ENCODE data around the gene EXO1.
"Not testable (repeated sequence)": the region's sequence is repeated elsewhere in the genome, so short reads cannot be mapped to it uniquely, and the experiment has no call there.

Gene EXO1

DNA sequence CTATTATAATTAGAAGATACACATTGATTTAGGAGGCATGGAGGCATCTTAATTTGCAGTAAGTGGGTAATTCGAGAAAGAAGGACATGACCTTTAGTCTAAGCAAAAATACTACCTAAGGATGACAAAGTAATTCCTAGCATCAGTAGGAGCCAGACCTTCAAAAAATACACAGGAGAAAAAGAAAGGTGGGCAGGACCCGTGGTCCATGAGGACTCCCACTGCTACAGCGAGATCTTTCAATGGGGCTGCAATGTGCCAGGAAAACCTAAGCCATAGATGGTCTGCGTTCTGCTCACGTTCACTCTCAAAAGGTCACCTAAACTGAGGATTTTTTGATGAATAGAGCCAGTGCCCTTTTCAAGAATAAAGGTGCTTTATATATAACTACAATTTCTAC, 10.6 kb upstream of the EXO1 start:
- DNase-seq, result no peak

DNA sequence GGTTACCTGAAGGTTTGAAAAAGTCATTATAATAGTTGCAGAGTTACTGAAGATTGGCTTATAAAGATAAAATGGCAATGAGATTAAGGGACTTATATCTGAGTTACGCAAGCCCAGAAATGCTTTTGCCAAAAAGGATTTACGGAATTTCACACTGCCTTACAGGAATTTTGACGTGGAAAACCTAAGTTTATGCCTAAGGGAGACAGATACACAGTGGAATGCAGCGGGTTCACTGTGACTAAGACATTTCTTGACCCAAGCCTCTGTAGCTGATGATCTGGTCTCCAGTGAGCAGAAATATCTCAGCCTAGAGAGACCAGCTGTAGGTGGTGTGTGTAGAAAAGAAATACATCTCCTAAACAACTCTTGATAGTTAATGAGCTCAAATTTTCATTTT, 10.1 kb upstream of the EXO1 start:
- DNase-seq, result no peak

DNA sequence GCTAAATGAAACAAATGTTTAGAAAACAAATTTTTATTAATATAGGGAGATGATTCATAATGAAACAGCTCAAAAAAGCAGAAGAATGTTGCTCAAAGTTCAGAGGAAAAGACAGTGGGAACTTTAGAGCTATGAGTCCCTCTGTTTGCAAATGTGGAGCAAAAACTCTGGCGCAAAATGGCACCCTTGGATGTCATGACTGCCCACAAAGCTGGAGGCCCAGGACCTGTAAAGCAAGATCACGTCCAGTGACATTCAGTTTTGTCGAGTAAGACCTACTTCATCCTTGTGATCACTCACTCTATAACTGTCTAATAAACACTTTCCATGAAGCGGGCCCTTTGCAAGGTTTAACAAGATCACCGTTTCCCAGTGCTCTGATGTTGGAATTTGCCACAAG, 9.1 kb upstream of the EXO1 start:
- no peak for DNase-seq

DNA sequence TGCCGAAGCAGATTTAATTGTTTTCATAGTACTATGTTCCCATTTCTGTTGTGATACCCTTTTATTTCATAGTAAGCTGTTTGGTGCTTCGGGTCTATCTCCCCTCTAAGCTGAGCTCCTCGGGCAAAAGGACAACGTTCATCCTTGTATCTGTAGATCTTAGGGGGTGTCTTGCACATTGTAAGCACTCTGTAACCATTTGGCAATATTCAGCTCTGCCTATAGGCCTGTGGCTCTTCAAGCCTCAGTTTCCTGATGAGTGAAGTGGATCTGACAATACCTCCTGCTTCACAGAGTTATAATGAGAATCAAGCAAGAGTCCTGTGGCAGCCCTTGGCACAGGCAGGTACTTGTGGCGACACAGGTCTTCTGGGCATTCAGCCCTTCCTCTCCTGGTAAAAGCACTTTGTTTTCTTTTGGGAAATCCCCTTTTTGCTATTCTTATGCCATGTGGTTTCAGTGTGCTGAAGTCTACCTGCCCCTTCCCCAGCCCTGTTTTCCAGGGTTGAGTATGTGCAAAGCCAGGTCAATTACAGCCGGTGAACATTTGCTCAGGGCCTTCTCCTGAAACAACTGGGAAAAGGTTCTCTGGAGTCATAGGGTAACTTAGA, 8.5 kb upstream of the EXO1 start:
- no peak for DNase-seq

DNA sequence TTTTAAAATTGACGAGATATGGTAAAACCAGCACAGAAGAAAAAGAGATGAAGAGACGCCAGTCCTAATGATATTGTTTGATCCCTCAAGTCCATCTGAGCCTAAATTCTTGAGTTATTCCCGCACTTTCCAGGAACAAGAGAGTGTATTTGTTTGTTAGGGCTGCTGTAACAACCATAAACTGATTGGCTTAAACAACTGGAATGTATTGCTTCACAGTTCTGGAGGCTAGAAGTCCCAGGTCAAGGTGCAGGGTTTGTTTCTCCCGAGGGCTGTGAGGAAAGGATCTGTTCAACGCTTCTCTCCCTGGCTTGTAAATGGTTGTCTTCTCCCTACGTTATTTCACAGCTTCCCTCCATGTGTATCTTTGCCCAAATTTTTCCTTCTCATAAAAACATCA, 7.8 kb upstream of the EXO1 start:
- DNase-seq, result no peak

DNA sequence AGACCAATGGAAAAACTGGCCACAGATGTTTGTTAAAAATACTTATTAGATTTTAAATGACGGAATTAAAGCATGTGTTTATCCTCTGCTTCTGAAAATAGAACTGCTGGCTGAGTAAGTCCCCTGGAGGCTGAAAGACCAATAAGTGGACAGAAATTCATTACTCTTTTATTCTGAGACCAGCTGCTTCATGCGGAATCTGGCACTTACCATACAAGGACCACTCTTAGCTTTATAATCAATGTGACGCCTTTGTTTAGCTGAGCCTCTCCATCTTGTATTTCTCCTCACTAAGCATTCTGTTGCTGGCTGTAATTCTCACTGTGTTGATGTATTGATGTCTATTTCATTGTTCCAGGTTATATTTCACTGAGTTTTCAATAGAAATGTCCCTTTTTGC, 6.3 kb upstream of the EXO1 start:
- DNase-seq, result no peak

DNA sequence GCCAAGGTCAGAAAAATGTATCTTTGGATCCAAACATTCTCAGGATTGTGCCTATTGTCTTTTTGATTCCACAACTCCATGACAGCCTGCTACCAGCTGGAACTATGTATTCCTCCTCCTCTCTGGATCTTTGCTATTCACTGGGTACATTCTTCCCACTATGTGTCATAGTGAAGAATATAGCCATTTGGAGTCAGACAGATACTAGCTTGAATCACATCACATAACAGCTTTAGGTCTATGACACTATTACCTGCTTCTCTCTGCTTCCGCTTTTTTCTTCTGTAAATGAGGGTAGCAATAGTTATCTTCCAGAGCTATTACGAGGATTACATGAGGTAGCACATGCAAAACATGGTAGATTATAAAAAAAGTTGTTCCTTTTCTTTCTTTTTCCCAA, 5.4 kb upstream of the EXO1 start:
- DNase-seq, result no peak

DNA sequence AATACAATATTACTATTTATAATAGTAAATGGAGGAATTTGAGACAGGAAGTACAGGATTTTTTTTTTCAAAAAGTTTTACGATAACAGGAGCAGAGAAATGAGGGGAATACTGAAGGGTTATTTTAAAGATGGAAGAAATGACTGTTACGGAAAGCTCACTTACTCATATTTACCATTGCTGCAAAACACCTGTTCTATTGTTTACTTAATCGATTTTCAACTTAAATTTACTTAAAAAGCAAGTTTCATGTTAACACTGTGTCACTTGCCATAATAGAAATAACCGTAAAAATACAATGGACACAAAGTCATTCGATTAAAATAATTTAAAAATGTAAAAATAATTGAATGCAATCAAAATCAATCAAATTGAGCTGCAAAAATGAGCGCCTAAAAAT, 3.4 kb upstream of the EXO1 start:
- no peak for DNase-seq

DNA sequence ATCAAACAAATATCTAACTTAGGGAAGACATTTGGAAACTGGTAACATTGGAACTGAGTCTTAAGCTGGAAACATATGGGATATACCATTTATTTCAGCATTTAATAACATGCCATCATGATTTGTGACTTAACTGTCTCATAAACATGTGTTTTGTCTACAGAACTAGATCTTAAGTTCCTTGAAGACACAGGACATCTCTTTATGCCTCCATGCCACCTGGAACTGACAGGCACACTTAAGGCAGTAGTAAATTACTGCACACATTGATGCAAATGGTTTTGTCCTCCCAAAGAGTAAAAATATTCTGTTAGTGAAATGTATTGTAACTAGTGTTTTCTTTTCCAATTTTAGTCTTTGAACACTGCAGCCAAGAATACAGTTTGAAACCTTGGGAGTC, 1.6 kb upstream of the EXO1 start:
- DNase-seq, result no peak

DNA sequence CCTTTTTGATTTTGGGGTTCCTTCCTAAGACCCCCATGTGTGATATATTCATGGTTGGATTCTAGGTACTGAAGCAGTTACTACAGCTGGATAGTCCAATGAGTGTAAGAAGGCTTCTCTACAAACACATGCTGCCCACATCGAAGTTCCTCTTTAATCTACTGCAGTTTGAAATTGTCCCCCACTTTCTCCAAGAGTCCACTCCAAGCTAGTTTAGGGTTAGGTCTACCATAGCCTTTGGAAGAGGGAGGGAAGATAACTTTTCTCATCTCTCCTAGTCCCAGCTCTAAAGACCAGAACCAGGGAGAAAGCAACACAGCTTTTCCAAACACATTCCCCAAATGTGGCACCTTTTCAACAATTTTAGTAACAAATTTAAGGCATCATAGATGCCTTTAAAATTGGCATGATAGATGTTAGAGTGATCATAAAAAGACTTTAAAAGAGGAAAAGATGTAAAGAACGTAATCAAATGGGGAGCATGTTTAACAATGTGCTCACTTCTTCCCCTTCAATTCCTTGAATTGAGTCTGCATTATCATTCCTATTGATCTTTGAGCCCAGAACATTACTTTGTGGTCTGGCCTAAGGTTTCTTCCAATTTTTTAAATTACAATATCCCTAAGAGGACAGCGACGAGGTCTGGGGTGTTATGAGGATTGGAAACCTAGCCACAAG, 1.0 kb upstream of the EXO1 start:
- no peak for DNase-seq

DNA sequence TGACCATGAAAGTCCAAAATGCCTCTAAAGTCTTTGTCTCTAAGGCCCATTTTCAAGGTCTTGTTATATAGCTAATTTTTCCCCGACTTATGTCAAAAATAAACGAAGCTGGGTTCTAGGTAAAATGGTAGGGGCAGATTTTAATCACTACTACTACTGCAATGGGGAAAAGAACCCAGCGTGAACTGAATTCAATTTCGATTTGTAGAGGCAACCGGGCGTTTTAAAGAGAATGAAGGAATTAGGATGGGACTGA, 536 bp upstream of the EXO1 start:
- DNase-seq, result no peak

DNA sequence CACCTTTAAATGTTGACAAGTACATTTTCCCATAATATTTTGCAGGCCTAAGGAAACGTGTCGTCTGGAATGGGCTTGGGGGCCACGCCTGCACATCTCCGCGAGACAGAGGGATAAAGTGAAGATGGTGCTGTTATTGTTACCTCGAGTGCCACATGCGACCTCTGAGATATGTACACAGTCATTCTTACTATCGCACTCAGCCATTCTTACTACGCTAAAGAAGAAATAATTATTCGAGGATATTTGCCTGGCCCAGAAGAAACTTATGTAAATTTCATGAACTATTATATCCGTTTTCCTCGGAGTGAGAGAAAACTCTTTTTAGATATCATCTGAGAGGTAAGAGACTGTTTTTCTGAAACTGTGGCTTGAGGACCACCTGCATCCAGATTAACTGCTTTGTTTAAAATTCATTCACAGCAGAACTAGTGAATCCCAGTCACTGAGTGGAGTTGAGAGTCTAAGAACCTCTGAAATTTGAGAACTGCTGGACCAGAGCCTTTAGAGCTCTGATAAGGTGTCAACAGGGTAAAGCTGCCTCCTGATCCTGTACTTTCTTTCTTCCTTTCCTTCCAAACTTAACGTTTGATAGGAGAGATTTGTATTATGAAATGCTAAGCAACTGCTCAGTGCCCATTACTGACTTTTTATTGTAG, 811 bp downstream of the EXO1 start:
- no peak for DNase-seq

DNA sequence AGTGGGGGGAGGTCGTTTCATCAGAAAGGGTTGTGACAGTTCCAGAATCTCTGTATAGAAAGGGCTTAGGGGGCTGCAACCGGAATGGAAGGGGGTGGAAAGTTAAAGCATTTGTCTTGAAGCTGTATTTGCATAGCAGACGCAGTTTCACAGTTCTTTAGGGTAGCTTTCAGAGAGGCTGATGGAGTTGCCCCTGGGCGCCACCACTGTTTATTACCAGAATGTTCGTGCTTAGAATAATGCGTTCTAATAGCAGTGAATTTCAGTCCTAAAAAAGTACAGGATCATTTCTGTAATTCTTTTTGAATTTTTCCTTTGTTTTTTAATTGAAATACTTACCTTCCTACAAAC, 1.3 kb downstream of the EXO1 start:
- DNase-seq, result no peak

DNA sequence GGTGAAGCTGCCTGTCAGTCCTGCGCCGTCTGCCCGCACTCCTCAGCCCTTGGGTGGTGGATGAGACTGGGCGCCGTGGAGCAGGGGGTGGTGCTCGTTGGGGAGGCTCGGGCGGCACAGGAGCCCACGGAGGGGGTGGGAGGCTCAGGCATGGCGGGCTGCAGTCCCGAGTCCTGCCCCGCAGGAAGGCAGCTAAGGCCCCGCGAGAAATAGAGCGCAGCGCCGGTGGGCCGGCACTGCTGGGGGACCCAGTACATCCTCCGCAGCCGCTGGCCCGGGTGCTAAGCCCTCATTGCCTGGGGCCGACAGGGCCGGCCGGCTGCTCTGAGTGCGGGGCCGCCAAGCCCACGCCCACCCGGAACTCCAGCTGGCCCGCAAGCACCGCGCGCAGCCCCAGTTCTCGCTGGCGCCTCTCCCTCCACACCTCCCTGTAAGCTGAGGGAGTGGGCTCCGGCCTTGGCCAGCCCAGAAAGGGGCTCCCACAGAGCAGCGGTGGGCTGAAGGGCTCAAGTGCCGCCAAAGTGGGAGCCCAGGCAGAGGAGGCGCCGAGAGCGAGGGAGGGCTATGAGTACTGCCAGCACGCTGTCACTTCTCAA, 7.6 kb downstream of the EXO1 start:
- DNase-seq, result not testable (repeated sequence)

DNA sequence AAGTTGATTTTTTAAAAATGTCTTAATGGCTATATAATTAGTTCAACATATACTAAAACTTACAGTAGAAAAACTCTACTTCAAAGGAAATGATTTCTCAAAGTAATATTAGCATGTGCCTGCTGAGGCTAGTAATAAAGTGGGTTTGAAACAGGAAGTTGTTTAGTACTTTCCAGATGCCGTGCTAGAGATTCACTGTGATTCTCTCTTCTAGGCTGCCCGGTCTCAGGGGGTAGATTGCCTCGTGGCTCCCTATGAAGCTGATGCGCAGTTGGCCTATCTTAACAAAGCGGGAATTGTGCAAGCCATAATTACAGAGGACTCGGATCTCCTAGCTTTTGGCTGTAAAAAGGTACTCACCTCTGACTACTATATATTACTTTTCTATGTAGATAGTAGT, 9.1 kb downstream of the EXO1 start:
- no peak for DNase-seq

DNA sequence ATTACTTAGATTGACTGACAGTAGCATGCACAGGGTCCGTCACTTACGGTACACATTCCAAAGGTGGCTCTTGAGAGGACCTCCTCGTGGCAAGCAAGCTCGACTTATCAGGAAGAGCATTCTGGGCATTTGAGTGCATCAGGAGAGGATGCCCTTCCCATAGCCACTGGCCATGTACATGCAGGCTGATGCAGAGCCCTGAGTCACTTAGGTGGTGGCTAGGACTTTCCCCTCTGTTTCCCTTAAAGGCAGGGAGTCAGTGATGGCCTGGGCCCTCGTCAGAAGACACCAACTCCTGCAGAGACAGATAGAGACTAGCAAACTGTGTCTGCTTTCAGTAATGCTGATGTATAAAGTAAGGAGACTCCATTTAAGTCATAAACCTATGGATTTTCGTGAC, 12.9 kb downstream of the EXO1 start:
- no peak for DNase-seq

DNA sequence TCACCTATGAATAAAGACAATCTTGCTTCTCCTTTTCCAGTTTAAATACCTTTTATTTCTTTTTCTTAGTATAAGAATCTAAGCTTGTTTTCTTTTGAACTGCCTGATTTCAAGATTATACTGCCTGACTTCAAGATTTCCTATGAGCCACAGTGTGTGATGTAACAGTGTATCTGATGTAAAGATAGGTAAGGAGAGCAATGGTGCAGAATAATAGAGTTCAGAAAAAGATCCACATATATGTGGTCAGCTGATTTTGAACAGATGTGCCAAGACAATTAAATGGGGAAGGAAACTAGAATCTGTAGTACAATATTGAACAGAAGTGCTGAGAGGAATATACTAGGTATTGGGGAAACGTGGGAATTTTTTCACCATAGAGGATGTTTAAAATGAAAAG, 21.0 kb downstream of the EXO1 start:
- DNase-seq, result no peak

DNA sequence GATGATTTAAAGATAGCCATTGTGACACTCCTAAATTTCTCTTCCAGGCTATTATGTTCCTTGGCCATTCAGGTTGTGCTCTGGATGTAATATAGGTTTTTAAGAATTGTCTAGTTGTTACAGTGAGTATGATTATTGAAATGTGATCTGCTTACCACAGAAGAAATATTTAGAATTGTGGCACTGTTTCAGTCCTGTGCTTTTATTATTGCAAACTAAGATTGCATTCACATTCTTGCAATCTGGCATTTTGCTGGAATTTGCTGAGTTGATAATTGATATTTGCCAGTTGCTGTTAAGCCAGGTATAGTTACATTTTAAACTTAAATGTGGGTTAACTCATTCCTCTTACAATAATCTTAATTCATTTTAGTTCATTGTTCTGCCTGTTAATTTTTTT, 22.3 kb downstream of the EXO1 start:
- no peak for DNase-seq

DNA sequence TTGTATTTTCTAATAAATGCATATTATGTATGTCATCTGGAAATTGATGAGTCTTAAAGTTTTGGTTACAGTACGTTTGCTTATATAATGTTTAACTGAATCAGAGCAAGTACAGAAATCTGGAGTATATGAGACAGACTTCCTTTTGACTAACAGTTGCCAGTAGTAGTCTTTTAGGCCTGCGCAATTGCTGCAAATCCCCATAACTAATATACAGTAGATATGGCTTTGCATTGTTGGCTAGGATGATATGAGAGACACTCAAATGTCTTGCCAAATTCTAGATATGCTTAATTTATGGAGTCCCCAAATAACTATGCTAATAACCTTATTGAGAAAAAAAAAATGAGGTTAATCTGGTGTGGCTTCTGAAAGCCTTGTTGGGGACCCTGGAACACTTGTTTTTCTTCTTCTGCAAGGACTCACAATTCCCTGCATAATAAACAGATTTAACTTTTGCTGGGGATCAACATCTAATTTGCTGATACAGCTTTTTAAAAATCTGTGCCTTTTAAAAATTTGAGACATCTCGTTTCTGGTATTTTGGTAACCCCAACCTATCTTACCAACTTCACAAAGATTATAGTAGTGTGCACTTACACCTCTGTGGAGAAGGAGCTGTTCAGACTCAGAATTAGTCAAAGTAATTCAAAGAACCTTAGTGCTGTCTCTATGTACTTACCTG, 22.9 kb downstream of the EXO1 start:
- DNase-seq, result no peak

DNA sequence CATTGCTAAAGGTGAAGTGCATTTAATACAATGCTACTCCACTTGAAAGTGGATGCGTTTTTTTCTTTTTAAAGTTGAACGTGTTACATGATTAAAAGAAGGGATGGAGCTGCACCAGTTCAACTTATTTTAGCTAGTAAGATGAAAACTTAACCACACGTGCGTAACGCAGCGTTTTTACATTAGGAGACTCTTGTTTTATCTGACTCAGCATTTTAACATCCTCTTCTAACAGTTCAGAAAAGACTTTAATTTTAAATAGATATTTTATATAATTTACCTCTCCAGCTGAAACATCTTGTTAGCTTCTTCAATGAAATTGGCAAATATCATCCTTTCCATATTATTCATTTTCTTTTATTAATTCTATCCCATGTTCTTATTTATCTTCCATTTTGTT, 33.4 kb downstream of the EXO1 start:
- DNase-seq, result no peak

DNA sequence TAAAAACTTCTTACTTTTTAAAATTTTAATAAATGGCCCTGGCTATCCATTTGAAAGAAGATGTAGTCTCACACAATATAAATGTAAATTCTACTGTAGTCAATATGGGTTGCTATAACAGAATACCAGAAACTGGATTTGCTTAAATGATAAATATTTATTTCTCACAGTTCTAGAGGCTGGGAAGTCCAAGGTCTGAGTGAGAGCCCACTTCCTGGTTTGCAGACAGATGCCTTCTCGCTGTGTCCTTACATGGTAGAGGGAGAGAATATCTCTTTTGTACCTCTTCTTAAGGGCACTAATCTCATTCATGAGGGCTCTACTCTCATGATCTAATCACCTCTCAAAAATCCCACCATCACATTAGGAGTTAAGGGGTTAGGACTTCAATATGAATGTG, 35.2 kb downstream of the EXO1 start:
- DNase-seq, result no peak

DNA sequence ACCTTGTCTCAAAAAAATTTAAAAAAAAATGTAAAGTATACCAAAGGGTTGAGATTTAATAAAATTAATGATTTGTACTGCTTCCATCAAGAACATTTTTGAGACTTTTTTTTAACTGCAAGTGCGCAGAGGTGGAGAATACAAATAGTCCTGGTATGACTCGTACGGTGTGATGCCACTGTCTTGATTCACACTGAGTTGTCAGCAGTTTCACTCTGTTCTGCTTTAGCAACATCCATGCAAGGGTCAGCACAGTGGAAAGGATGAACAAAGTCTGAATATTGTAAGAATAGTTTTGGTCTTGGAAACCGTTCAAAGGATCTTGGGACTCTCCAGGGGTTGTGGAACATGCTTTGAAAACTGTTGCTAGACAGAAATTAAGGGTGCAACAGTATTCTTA, 40.2 kb downstream of the EXO1 start:
- no peak for DNase-seq

DNA sequence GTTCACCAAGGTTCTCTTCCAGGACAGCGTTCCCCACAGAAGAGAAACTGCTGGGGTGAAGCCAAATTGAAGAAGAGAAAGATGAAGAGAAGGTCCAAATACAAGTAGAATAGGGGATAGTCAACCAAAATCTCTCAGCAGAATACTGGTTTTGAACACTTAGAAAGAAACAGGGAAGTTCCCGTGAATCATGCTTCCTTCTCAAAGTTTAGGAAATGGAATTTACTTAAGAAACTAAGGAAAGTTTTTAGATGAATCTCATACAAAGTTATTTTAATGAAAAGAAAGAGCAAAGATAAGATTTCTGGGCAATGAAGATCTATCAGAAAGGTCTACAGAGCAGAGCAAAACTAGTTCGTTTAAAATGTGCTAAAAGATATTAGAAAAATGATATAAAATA, 43.3 kb downstream of the EXO1 start:
- no peak for DNase-seq

DNA sequence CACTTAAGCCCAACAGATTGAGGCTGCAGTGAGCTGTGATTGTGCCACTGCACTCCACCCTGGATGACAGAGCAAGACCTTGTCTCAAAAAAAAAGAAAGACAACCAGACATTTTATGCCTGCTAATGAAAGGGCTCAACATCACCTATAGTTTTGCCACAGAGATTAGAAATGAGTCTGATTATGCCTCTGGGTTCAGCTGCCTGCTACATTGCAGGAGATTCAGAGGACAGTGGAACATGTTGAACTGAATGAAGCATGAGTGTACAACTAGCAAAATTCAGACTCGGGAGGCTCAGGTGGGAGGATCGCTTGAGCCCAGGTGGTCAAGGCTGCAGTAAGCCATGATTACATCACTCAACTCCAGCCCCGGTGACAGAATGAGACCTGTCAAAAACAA, 46.0 kb downstream of the EXO1 start:
- DNase-seq, result no peak
